PC-3 (cell line): ENCODE measurements around the gene SERPINI1.

ENCODE experiments used
- CTCF ChIP-seq: fragments of 300-600 bp; sonication (generic); conservative IDR thresholded peaks from 2 replicates; pipeline ENCODE4 v1.5.1; 2017; ENCODE audit warnings: antibody characterized with exemption, low read depth, mild to moderate bottlenecking, low read length
- EZH2 ChIP-seq: fragments of 300-600 bp; sonication (generic); IDR thresholded peaks from one replicate; pipeline ENCODE4 v1.6.1; 2017; ENCODE audit warnings: antibody characterized with exemption, mild to moderate bottlenecking, low read length; ENCODE audit not compliant: unreplicated experiment

DNA sequence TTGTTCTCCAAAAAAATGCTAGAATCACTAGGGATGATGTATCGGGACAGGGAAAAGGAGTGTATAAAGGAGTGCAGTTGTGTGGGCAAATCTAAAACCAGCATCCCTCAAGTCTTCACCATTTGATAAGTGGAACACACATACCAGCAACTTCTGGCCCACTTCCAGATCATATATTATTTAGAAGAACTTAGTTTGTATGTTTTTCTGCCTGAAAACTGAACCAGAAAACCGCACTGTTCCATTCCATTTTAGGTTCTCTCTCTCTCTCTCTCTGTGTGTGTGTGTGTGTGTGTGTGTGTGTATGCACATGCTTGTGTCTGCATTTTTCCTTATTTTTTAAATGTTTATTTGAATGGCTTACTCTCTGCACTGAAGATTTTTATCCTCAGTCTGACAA, 93.5 kb downstream of the SERPINI1 start:
- TF ChIP-seq CTCF (no peak), EZH2 (no peak)
